Measurements from ENCODE around the gene ACTN2.
A peak's percentile ranks its signal among the peaks of the same experiment; 100 is the strongest.

Gene ACTN2

GRCh38 chr1:236795035-236795756 lies 108.9 kb downstream of the ACTN2 start, which contains the start of gene MTR:
TSS of gene MTR (plus strand) at chr1:236795292. CDS start at chr1:236795704, 412 bp downstream.
- Histone ChIP-seq H3K36me3 (no peaks in the 10 kb centered on the region), H3K4me3 (ENCODE audit: low read depth, low read length) (peak within 1 kb of the TSS; percentile 91), H3K9me3 (no peaks in the 10 kb centered on the region), H3K4me1 (no peaks in the 10 kb centered on the region), H3K27me3 (no peaks in the 10 kb centered on the region)
- no peak for TF ChIP-seq CTCF (IDR thresholded peaks at IDR 0.05; ENCODE audit: low read depth, low read length)
- DNase-seq = peak; percentile 99

GRCh38 chr1:236795757-236796667 lies 109.7 kb downstream of the ACTN2 start:
- no peaks in the 10 kb centered on the region for H3K36me3 ChIP-seq
- H3K4me3 ChIP-seq (ENCODE audit: low read depth, low read length) = peak overlapping the region; percentile 91
- H3K27me3 ChIP-seq = no peaks in the 10 kb centered on the region
- no peak for DNase-seq
- no peak for TF ChIP-seq CTCF (IDR thresholded peaks at IDR 0.05; ENCODE audit: low read depth, low read length)
- H3K9me3 ChIP-seq = no peaks in the 10 kb centered on the region
- no peaks in the 10 kb centered on the region for H3K4me1 ChIP-seq

- no peak for TF ChIP-seq CTCF (IDR thresholded peaks at IDR 0.05; ENCODE audit: low read depth, low read length)
- Histone ChIP-seq H3K36me3 (peaks cover 8% of the 10 kb centered on the region; the same call in 1 of the 2 replicates), H3K27me3 (no peaks in the 10 kb centered on the region), H3K4me1 (no peaks in the 10 kb centered on the region), H3K4me3 (ENCODE audit: low read depth, low read length) (no peak overlapping the region), H3K9me3 (no peaks in the 10 kb centered on the region)
- DNase-seq = no peak
These were observed 112.7 kb downstream of the ACTN2 start for GRCh38 chr1:236799001-236799400.

- H3K4me1 ChIP-seq = no peaks in the 10 kb centered on the region
- H3K36me3 ChIP-seq = peaks cover 9% of the 10 kb centered on the region; the same call in 1 of the 2 replicates
- DNase-seq = no peak
- no peaks in the 10 kb centered on the region for H3K9me3 ChIP-seq
- no peak overlapping the region for H3K4me3 ChIP-seq (ENCODE audit: low read depth, low read length)
- no peak for TF ChIP-seq CTCF (IDR thresholded peaks at IDR 0.05; ENCODE audit: low read depth, low read length)
- no peaks in the 10 kb centered on the region for H3K27me3 ChIP-seq
These were observed 113.8 kb downstream of the ACTN2 start for GRCh38 chr1:236800002-236800620.

GRCh38 chr1:236800623-236801022 lies 114.3 kb downstream of the ACTN2 start:
- no peak overlapping the region for H3K4me3 ChIP-seq (ENCODE audit: low read depth, low read length)
- H3K36me3 ChIP-seq = peaks cover 9% of the 10 kb centered on the region; the same call in 1 of the 2 replicates
- no peaks in the 10 kb centered on the region for H3K9me3 ChIP-seq
- H3K27me3 ChIP-seq = no peaks in the 10 kb centered on the region
- no peak for DNase-seq
- H3K4me1 ChIP-seq = no peaks in the 10 kb centered on the region
- no peak for TF ChIP-seq CTCF (IDR thresholded peaks at IDR 0.05; ENCODE audit: low read depth, low read length)
